Measurements from ENCODE around the gene IQCC.
A peak's percentile ranks its signal among the peaks of the same experiment; 100 is the strongest.

Gene IQCC

GRCh38 chr1:32205401-32206370, at the start of gene IQCC:
Gene IQCC (plus strand): TSS chr1:32205671. CDS start chr1:32205682, 11 bp downstream.
- TF ChIP-seq USF1 (IDR thresholded peaks at IDR 0.05) = no peak; the same call in 1 of the 2 replicates
- 0 out of 2 replicates have a peak, but pooled peaks have one; percentile 40 for TF ChIP-seq EP300 (IDR thresholded peaks at IDR 0.05; ENCODE audit: borderline replicate concordance)
- no peak; the same call in 1 of the 2 replicates for TF ChIP-seq NFIC (IDR thresholded peaks at IDR 0.05)
- TF ChIP-seq TEAD4 (IDR thresholded peaks at IDR 0.05) = 0 out of 2 replicates have a peak, but pooled peaks have one; percentile 13
- peak; percentile 19; the same call in 1 of the 2 replicates for TF ChIP-seq RAD21 (IDR thresholded peaks at IDR 0.05; ENCODE audit: low read depth)
- peak; percentile 82 for TF ChIP-seq MAX (IDR thresholded peaks at IDR 0.05)
- TF ChIP-seq TCF12 (IDR thresholded peaks at IDR 0.05; ENCODE audit: low read depth) = peak; percentile 24
- no peak for TF ChIP-seq CEBPB (IDR thresholded peaks at IDR 0.05)
- peak; percentile 90 for TF ChIP-seq TAF1 (IDR thresholded peaks at IDR 0.05; ENCODE audit: low read depth)
- no peak for TF ChIP-seq REST (IDR thresholded peaks at IDR 0.05; ENCODE audit: low read depth)
- peak; percentile 77 for TF ChIP-seq YY1 (IDR thresholded peaks at IDR 0.05; ENCODE audit: low read depth)
- no peak for TF ChIP-seq FOXM1 (IDR thresholded peaks at IDR 0.05; ENCODE audit: borderline replicate concordance, low read depth)
- TF ChIP-seq EGR1 (IDR thresholded peaks at IDR 0.05) = peak; percentile 97
- peak; percentile 76 for TF ChIP-seq CREB1 (IDR thresholded peaks at IDR 0.05; ENCODE audit: low read depth)
- TF ChIP-seq ZBTB7A (IDR thresholded peaks at IDR 0.05; ENCODE audit: low read depth) = 0 out of 2 replicates have a peak, but pooled peaks have one; percentile 12

- no peak for TF ChIP-seq USF1 (IDR thresholded peaks at IDR 0.05)
- no peak for TF ChIP-seq REST (IDR thresholded peaks at IDR 0.05; ENCODE audit: low read depth)
- no peak for TF ChIP-seq TCF12 (IDR thresholded peaks at IDR 0.05; ENCODE audit: low read depth)
- no peak for TF ChIP-seq NFIC (IDR thresholded peaks at IDR 0.05)
- TF ChIP-seq YY1 (IDR thresholded peaks at IDR 0.05; ENCODE audit: low read depth) = no peak
- no peak for TF ChIP-seq RAD21 (IDR thresholded peaks at IDR 0.05; ENCODE audit: low read depth)
- TF ChIP-seq TAF1 (IDR thresholded peaks at IDR 0.05; ENCODE audit: low read depth) = no peak
- no peak for TF ChIP-seq ZBTB7A (IDR thresholded peaks at IDR 0.05; ENCODE audit: low read depth)
- no peak for TF ChIP-seq EP300 (IDR thresholded peaks at IDR 0.05; ENCODE audit: borderline replicate concordance)
Observed at GRCh38 chr1:32159189-32159588, 46.3 kb upstream of the IQCC start.

- TF ChIP-seq NFIC (IDR thresholded peaks at IDR 0.05) (no peak), USF1 (IDR thresholded peaks at IDR 0.05) (no peak), EGR1 (IDR thresholded peaks at IDR 0.05) (no peak), MAX (IDR thresholded peaks at IDR 0.05) (no peak), TEAD4 (IDR thresholded peaks at IDR 0.05) (no peak), CREB1 (IDR thresholded peaks at IDR 0.05; ENCODE audit: low read depth) (no peak), TAF1 (IDR thresholded peaks at IDR 0.05; ENCODE audit: low read depth) (no peak), YY1 (IDR thresholded peaks at IDR 0.05; ENCODE audit: low read depth) (no peak), ZBTB7A (IDR thresholded peaks at IDR 0.05; ENCODE audit: low read depth) (no peak), FOXM1 (IDR thresholded peaks at IDR 0.05; ENCODE audit: borderline replicate concordance, low read depth) (no peak), REST (IDR thresholded peaks at IDR 0.05; ENCODE audit: low read depth) (no peak), TCF12 (IDR thresholded peaks at IDR 0.05; ENCODE audit: low read depth) (no peak), EP300 (IDR thresholded peaks at IDR 0.05; ENCODE audit: borderline replicate concordance) (no peak), CEBPB (IDR thresholded peaks at IDR 0.05) (no peak)
Observed at GRCh38 chr1:32163405-32163804, 42.1 kb upstream of the IQCC start.

Data from Ishikawa (cell line).